HCT116 (cell line): ENCODE results near the gene UBE2F. TPM values are rescaled to one million over a fixed set of nuclear protein-coding genes. Genes with fewer than 3 reads are reported as not detected.

Experiments
- ATAC-seq: fragments of 200-7000 bp; cut with Tn5 transposase; 2 replicates; pipeline ENCODE4 v1.9.1; 2020; ENCODE audit warnings: mild to moderate bottlenecking, moderate library complexity
- BruUV-seq: library from RNA; stranded (reverse); fragments of 400-500 nt; replicated peaks from 2 replicates; lab custom pipeline; 2021; lab: Mats Ljungman, UMichigan
- CTCF ChIA-PET: fragments of 300-600 bp; sonication (Branson Sonifier 250); formaldehyde crosslinking; loops from one replicate; lab custom pipeline; 2021; ENCODE audit warnings: antibody characterized with exemption; lab: Charles Lee
- POLR2A ChIA-PET: fragments of 300-600, 350-600 bp; sonication (Branson Sonifier 250); formaldehyde crosslinking; loops from one replicate; lab custom pipeline; 2021; ENCODE audit warnings: antibody characterized with exemption; lab: Charles Lee
- RAD21 ChIA-PET, 2 experiments: fragments of 300-600 bp; sonication (Branson Sonifier 250); formaldehyde crosslinking; loops; one replicate each; lab custom pipeline; 2023; ENCODE audit warnings: low total read pairs in 2 of 2; ENCODE audit not compliant: uncharacterized antibody in 2 of 2, unreplicated experiment in 2 of 2, low non-redundant PET in 1 of 2; lab: Charles Lee
- DNase-seq: peaks from one replicate; pipeline ENCODE4 v3.0.0-alpha.2; 2010; ENCODE audit warnings: low read depth, low spot score
- H2AFZ ChIP-seq: fragments of 200-600 bp; shearing (Covaris generic), sonication (generic); 2 replicates; pipeline ENCODE4 v1.6.1; 2017; ENCODE audit warnings: low read depth, mixed run types, mixed read lengths, antibody characterized with exemption, low read length; ENCODE audit not compliant: poor library complexity, severe bottlenecking
- H3K27ac ChIP-seq: 2 replicates; pipeline ENCODE4 v1.5.1; 2012; ENCODE audit warnings: low read depth, low read length
- H3K27me3 ChIP-seq: fragments of 200-600 bp; sonication (generic); 2 replicates; pipeline ENCODE4 v1.6.1; 2016; ENCODE audit warnings: mixed run types, low read length, mixed read lengths; ENCODE audit not compliant: insufficient read depth
- H3K36me3 ChIP-seq, 2 experiments: fragments of 200-500 bp in 1 of 2; fragments of 200-600 bp in 1 of 2; sonication (Bioruptor generic) in 1 of 2; sonication (generic) in 1 of 2; 2 replicates each; pipeline versions ENCODE4 v1.5.1 to v1.6.1; 2014 to 2016; ENCODE audit warnings: low read length in 2 of 2, inconsistent platforms in 1 of 2, mixed read lengths in 1 of 2, mixed run types in 1 of 2; ENCODE audit not compliant: insufficient read depth in 2 of 2, control insufficient read depth in 1 of 2
- H3K4me1 ChIP-seq, 2 experiments: fragments of 200-600 bp in 1 of 2; sonication (generic) in 1 of 2; 2 replicates each; pipeline versions ENCODE4 v1.5.1 to v1.6.1; 2012 to 2017; ENCODE audit warnings: low read length in 2 of 2, inconsistent platforms in 1 of 2, mild to moderate bottlenecking in 1 of 2, mixed read lengths in 1 of 2, mixed run types in 1 of 2, moderate library complexity in 1 of 2; ENCODE audit not compliant: insufficient read depth in 2 of 2, control insufficient read depth in 1 of 2
- H3K4me2 ChIP-seq: fragments of 200-600 bp; sonication (generic); 2 replicates; pipeline ENCODE4 v1.6.1; 2017; ENCODE audit warnings: mixed run types, low read length, mixed read lengths
- H3K4me3 ChIP-seq, 2 experiments: fragments of 200-600 bp in 1 of 2; sonication (generic) in 1 of 2; replicated peaks in 1 of 2; 2 replicates each; pipeline ENCODE4 v1.5.1; 2011 to 2016; ENCODE audit warnings: low read length in 2 of 2, control low read depth in 1 of 2, low read depth in 1 of 2, mild to moderate bottlenecking in 1 of 2, mixed read lengths in 1 of 2, mixed run types in 1 of 2
- H3K79me2 ChIP-seq: fragments of 200-600 bp; sonication (generic); 2 replicates; pipeline ENCODE4 v1.6.1; 2017; ENCODE audit warnings: mild to moderate bottlenecking, mixed run types, low read length, moderate library complexity, mixed read lengths; ENCODE audit not compliant: insufficient read depth
- H3K9ac ChIP-seq: fragments of 200-600 bp; sonication (generic); 2 replicates; pipeline ENCODE4 v1.6.1; 2016; ENCODE audit warnings: low read length, mixed read lengths
- H3K9me2 ChIP-seq: fragments of 200-600 bp; sonication (generic), shearing (Covaris generic); 2 replicates; pipeline ENCODE4 v1.6.1; 2017; ENCODE audit warnings: mixed run types, mild to moderate bottlenecking, moderate library complexity; ENCODE audit not compliant: insufficient read depth
- H3K9me3 ChIP-seq, 2 experiments: fragments of 200-500 bp in 1 of 2; fragments of 200-600 bp in 1 of 2; sonication (Bioruptor generic) in 1 of 2; sonication (generic) in 1 of 2; 2 replicates each; pipeline ENCODE4 v1.6.1; 2014 to 2017; ENCODE audit warnings: low read length in 2 of 2, mixed read lengths in 2 of 2, inconsistent platforms in 1 of 2, low read depth in 1 of 2, mild to moderate bottlenecking in 1 of 2, mixed run types in 1 of 2, moderate library complexity in 1 of 2; ENCODE audit not compliant: control insufficient read depth in 1 of 2, insufficient read depth in 1 of 2
- H4K20me1 ChIP-seq: fragments of 200-600 bp; sonication (generic), shearing (Covaris generic); 2 replicates; pipeline ENCODE4 v1.6.1; 2017; ENCODE audit warnings: mixed run types, mild to moderate bottlenecking, moderate library complexity; ENCODE audit not compliant: insufficient read depth
- CTCF ChIP-seq, 3 experiments: fragments of 200-600 bp in 1 of 3; sonication (generic) in 1 of 3; IDR thresholded peaks in 2 of 3; conservative IDR thresholded peaks in 1 of 3; 2 replicates each; pipeline ENCODE4 v1.5.1; 2012 to 2017; ENCODE audit warnings: low read depth in 2 of 3, low read length in 2 of 3, antibody characterized with exemption in 1 of 3, borderline replicate concordance in 1 of 3, control low read depth in 1 of 3, mild to moderate bottlenecking in 1 of 3, mixed read lengths in 1 of 3, mixed run types in 1 of 3, moderate library complexity in 1 of 3; ENCODE audit not compliant: insufficient read depth in 1 of 3
- EGR1 ChIP-seq: IDR thresholded peaks from 2 replicates; pipeline ENCODE4 v1.6.1; 2012; ENCODE audit warnings: low read depth
- MAX ChIP-seq: IDR thresholded peaks from 2 replicates; pipeline ENCODE4 v1.6.1; 2012
- RAD21 ChIP-seq: IDR thresholded peaks from 2 replicates; pipeline ENCODE4 v1.6.1; 2012; ENCODE audit warnings: low read depth, mild to moderate bottlenecking
- REST ChIP-seq: IDR thresholded peaks from 2 replicates; pipeline ENCODE4 v1.6.1; 2012; ENCODE audit warnings: low read depth
- SRF ChIP-seq: IDR thresholded peaks from 2 replicates; pipeline ENCODE4 v1.6.1; 2012; ENCODE audit warnings: low read depth
- YY1 ChIP-seq: IDR thresholded peaks from 2 replicates; pipeline ENCODE4 v1.6.1; 2011; ENCODE audit warnings: low read length, low read depth, moderate library complexity, mild to moderate bottlenecking; ENCODE audit not compliant: insufficient replicate concordance; ENCODE audit errors: extremely low read depth
- ZFX ChIP-seq: fragments of 450-650 bp; IDR thresholded peaks from 2 replicates; pipeline ENCODE4 v1.6.1; 2017
- intact Hi-C: fragments of 100-400 bp; cut with micrococcal nuclease; formaldehyde crosslinking; loops from 2 replicates; pipeline ENCODE4 v1.10.0; 2022
- total RNA-seq: library from RNA; stranded (reverse); gene quantifications from one replicate; pipeline ENCODE4 v1.2.1, GENCODE V29; 2021; ENCODE audit not compliant: unreplicated experiment
- TF ChIP-seq, protein P1 (sequence below): IDR thresholded peaks from 2 replicates; pipeline ENCODE4 v1.6.1; 2012

The UBE2F gene
- total RNA-seq, 1 experiment from 2014 or later: 32.8 TPM

- H4K20me1 ChIP-seq: no peaks in the 10 kb centered on the region
- H3K9ac ChIP-seq: no peak overlapping the region
- ChIA-PET POLR2A (no interaction called here), RAD21 (no interaction called here), CTCF (no interaction called here)
- no peak for TF ChIP-seq EGR1
- no peak for TF ChIP-seq YY1
- TF ChIP-seq MAX: no peak
- TF ChIP-seq ZFX: no peak
- TF ChIP-seq, protein P1, sequence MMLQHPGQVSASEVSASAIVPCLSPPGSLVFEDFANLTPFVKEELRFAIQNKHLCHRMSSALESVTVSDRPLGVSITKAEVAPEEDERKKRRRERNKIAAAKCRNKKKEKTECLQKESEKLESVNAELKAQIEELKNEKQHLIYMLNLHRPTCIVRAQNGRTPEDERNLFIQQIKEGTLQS: no peak
- no peak for TF ChIP-seq CTCF (IDR thresholded peaks at IDR 0.05 in 2 of 3, conservative IDR thresholded peaks at IDR 0.05 in 1 of 3; ENCODE audit: borderline replicate concordance in 1 of 3, insufficient read depth in 1 of 3, low read depth in 2 of 3, low read length in 2 of 3)
- TF ChIP-seq RAD21: no peak
- TF ChIP-seq REST: no peak
- TF ChIP-seq SRF: no peak
- no peaks in the 10 kb centered on the region for H3K27me3 ChIP-seq
- ATAC-seq (no peak), DNase-seq (no peak)
- H3K9me2 ChIP-seq: no peaks in the 10 kb centered on the region
- intact Hi-C loops: no loop called here
- no peaks in the 10 kb centered on the region for H3K36me3 ChIP-seq
- H3K4me3 ChIP-seq: no peak overlapping the region
- no peaks in the 10 kb centered on the region for H3K79me2 ChIP-seq
- H3K27ac ChIP-seq: no peak overlapping the region
- H3K4me1 ChIP-seq: peaks cover 5 to 11% of the 10 kb centered on the region in 2 experiments
- BruUV-seq: no TSS peak
- H3K9me3 ChIP-seq: peaks cover 4 to 14% of the 10 kb centered on the region in 2 experiments; a peak in 2 of 4 replicates
- no peak overlapping the region for H2AFZ ChIP-seq
- no peak overlapping the region for H3K4me2 ChIP-seq
Observed at GRCh38 chr2:237927986-237928385, 38.8 kb upstream of the UBE2F start.
